ENCODE data around the gene RCOR1.

- TF ChIP-seq POLR2A (IDR thresholded peaks at IDR 0.05) (no peak), CTCF (IDR thresholded peaks at IDR 0.05) (no peak), POLR2AphosphoS5 (IDR thresholded peaks at IDR 0.05) (no peak), EP300 (IDR thresholded peaks at IDR 0.05) (no peak)
Measured at GRCh38 chr14:102644523-102644922, 52.1 kb downstream of the RCOR1 start.
